Activated T-cell treated with anti-CD3 and anti-CD28 coated beads, Interleukin-2, amount 50 U/mL, for 1 hour (primary cell): ENCODE results near the gene KRTAP1-3.
"Not testable (repeated sequence)": the region's sequence is repeated elsewhere in the genome, so short reads cannot be mapped to it uniquely, and the experiment has no call there.

ENCODE experiments used
- DNase-seq: peaks from one replicate; pipeline ENCODE4 v3.0.0-alpha.2; 2020

Gene KRTAP1-3

GRCh38 chr17:41034346-41034935 lies at the start of gene KRTAP1-3:
TSS of gene KRTAP1-3 (minus strand) at chr17:41034874. CDS start at chr17:41034821, 53 bp downstream.
- not testable (repeated sequence) for DNase-seq

- not testable (repeated sequence) for DNase-seq
These were observed 49.6 kb upstream of the KRTAP1-3 start, which contains the start of gene KRTAP4-7 for GRCh38 chr17:41084100-41084856. TSS of gene KRTAP4-7 (plus strand) at chr17:41084150. CDS start at chr17:41084207, 57 bp downstream.

GRCh38 chr17:41083427-41083826 lies 48.8 kb upstream of the KRTAP1-3 start:
- not testable (repeated sequence) for DNase-seq

GRCh38 chr17:41082626-41083025 lies 48.0 kb upstream of the KRTAP1-3 start:
- no peak for DNase-seq

- no peak for DNase-seq
These were observed 42.1 kb upstream of the KRTAP1-3 start for GRCh38 chr17:41076788-41077187.

GRCh38 chr17:41073676-41074075 lies 39.0 kb upstream of the KRTAP1-3 start:
- no peak for DNase-seq

GRCh38 chr17:41071606-41072360 lies 37.1 kb upstream of the KRTAP1-3 start:
- DNase-seq = no peak

GRCh38 chr17:41069031-41069430 lies 34.4 kb upstream of the KRTAP1-3 start:
- no peak for DNase-seq

- no peak for DNase-seq
These were observed 32.6 kb upstream of the KRTAP1-3 start for GRCh38 chr17:41067281-41067680.

- DNase-seq = no peak
These were observed 31.4 kb upstream of the KRTAP1-3 start, which contains the start of gene KRTAP2-4 for GRCh38 chr17:41065829-41066624. TSS of gene KRTAP2-4 (minus strand) at chr17:41065879. CDS start at chr17:41065845, 34 bp downstream.

GRCh38 chr17:41065016-41065689 lies 30.5 kb upstream of the KRTAP1-3 start:
- not testable (repeated sequence) for DNase-seq

- DNase-seq = no peak
These were observed 29.6 kb upstream of the KRTAP1-3 start for GRCh38 chr17:41064301-41064700.

- DNase-seq = no peak
These were observed 28.8 kb upstream of the KRTAP1-3 start for GRCh38 chr17:41063449-41063848.

- no peak for DNase-seq
These were observed 27.3 kb upstream of the KRTAP1-3 start for GRCh38 chr17:41061964-41062363.

GRCh38 chr17:41060052-41060604 lies 25.5 kb upstream of the KRTAP1-3 start, which contains the start of gene KRTAP2-3:
TSS of gene KRTAP2-3 (minus strand) at chr17:41060114. CDS start at chr17:41060050, 64 bp downstream.
- no peak for DNase-seq

- not testable (repeated sequence) for DNase-seq
These were observed 24.8 kb upstream of the KRTAP1-3 start for GRCh38 chr17:41059276-41060051.

- no peak for DNase-seq
These were observed 24.1 kb upstream of the KRTAP1-3 start for GRCh38 chr17:41058741-41059140.

GRCh38 chr17:41057547-41057946 lies 22.9 kb upstream of the KRTAP1-3 start:
- DNase-seq = no peak

- not testable (repeated sequence) for DNase-seq
These were observed 20.5 kb upstream of the KRTAP1-3 start, which contains the start of gene KRTAP2-2 for GRCh38 chr17:41055130-41055529. TSS of gene KRTAP2-2 (minus strand) at chr17:41055230. CDS start at chr17:41055211, 19 bp downstream.

GRCh38 chr17:41054556-41054955 lies 19.9 kb upstream of the KRTAP1-3 start:
- DNase-seq = not testable (repeated sequence)
